Measurements from ENCODE around the gene JDP2.

Gene JDP2

GRCh38 chr14:75424496-75424895 is 3.3 kb upstream of the JDP2 start:
- DNase-seq (ENCODE audit: low read depth) = no peak
- H3K4me3 ChIP-seq (ENCODE audit: low read length) = no peak overlapping the region
- TF ChIP-seq CTCF (conservative IDR thresholded peaks at IDR 0.05; ENCODE audit: low read length) = no peak

DNA sequence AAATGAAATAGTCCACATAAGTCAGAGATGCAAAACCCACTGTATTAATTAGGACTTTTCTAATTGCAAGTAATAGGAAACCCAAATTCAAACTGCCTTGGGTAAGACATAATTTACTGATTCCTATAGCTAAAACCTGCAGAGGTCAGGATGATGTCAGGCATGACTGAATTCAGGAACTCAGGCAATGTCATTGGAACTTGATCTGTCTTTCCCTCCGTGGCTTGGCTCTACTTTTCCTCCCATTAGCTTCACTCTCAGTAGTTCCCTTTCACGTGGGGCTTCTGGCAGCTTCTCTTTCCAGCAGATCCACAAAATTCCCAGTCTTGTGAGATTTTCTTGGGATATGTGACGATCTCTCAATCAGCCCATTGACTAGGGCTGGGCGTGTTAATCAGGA is 2.4 kb upstream of the JDP2 start:
- DNase-seq (ENCODE audit: low read depth) = no peak
- no peak overlapping the region for H3K4me3 ChIP-seq (ENCODE audit: low read length)
- no peak for TF ChIP-seq CTCF (conservative IDR thresholded peaks at IDR 0.05; ENCODE audit: low read length)

GRCh38 chr14:75426332-75427125 is 1.3 kb upstream of the JDP2 start:
- peak overlapping the region; percentile 69 for H3K4me3 ChIP-seq (ENCODE audit: low read length)
- no peak for DNase-seq (ENCODE audit: low read depth)
- no peak for TF ChIP-seq CTCF (conservative IDR thresholded peaks at IDR 0.05; ENCODE audit: low read length)

DNA sequence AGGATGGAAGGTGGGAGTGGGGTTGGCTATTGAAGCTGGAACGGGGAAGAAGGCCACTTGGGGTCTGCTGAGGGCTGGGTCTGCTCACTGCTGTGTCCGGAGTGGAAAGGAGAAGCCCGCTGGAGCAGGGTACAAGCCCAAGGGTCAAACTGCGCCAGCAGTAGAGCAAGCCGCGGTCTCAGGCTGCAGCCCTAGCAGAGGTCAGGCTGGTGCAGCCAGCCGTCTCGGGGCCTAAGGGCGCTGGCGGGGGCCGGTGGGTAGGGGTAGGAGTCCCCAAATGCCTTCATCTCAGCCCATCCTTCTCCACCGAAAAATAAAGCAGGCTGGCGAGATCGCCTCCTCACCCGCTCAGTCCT is 718 bp upstream of the JDP2 start:
- TF ChIP-seq CTCF (conservative IDR thresholded peaks at IDR 0.05; ENCODE audit: low read length) = no peak
- peak overlapping the region; percentile 69 for H3K4me3 ChIP-seq (ENCODE audit: low read length)
- DNase-seq (ENCODE audit: low read depth) = no peak

DNA sequence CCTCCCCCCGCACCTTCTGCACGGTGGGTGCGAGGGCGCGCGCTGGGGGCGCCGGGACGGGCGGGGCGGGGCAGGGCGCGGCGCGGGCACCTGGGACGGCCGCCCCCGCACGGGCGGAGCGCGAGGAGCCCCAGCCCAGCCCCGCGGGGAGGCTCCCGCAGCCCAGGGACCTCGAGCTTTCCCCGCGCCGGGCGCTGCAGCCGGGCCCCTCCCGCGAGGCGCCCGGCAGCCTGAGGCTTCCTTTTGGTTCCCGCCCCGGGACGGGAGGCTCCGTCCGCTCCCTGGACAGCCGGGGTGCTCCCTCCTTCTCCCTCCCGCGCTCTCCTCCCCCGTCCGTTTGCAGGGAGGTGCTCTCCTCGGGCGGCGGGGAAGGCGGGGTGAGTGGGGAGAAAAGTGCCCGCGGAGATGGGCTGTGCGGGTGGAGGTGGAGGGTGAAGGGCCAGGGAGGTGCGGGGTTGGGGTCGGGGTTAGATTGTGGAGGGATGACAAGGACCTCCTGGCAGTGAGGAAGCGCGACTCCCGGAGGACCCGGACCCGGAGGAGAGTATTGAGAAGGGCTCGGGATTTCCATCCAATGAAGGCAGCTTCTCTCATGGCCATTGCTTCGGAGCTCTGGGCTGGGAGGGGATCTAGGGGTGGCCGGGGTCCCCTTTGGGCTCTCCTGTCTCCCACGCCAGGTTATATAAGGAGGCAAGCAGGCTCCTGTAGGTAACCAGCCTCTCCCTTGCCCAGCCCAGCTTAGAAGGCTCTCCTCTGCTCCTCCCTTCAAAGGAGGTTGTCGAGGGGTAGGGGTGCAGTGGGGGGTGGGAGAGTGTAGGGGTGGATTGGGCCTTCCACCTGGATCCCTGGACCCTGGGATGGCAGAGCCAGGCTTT is 645 bp downstream of the JDP2 start:
- TF ChIP-seq CTCF (conservative IDR thresholded peaks at IDR 0.05; ENCODE audit: low read length) = no peak
- peak; percentile 38 for DNase-seq (ENCODE audit: low read depth)
- H3K4me3 ChIP-seq (ENCODE audit: low read length) = peak overlapping the region; percentile 88

- TF ChIP-seq CTCF (conservative IDR thresholded peaks at IDR 0.05; ENCODE audit: low read length) = no peak
- peak overlapping the region; percentile 88 for H3K4me3 ChIP-seq (ENCODE audit: low read length)
- no peak for DNase-seq (ENCODE audit: low read depth)
Measured at GRCh38 chr14:75429562-75429961, 1.7 kb downstream of the JDP2 start.
